ENCODE measurements around the gene RNU6-1. TPM values are rescaled to one million over a fixed set of nuclear protein-coding genes. Genes with fewer than 3 reads are reported as not detected.

The RNU6-1 gene
- polyA plus RNA-seq, 1 experiment, result not detected

- DNase-seq (ENCODE audit: low read depth, low spot score), result no peak
Measured at GRCh38 chr15:67833710-67834511, 5.9 kb downstream of the RNU6-1 start.

GRCh38 chr15:67832897-67833709, 6.7 kb downstream of the RNU6-1 start:
- Histone ChIP-seq H3K4me3 (ENCODE audit: low read depth, low read length) (peak overlapping the region; percentile 43), H3K27me3 (ENCODE audit: control insufficient read depth, insufficient read depth, low read length) (peaks cover 85% of the 10 kb centered on the region), H3K27ac (ENCODE audit: low read depth, low read length) (no peak overlapping the region), H3K9me3 (ENCODE audit: control insufficient read depth, insufficient read depth, low read length) (peaks cover 9% of the 10 kb centered on the region; the same call in 1 of the 2 replicates)
- no peak for TF ChIP-seq CTCF (IDR thresholded peaks at IDR 0.05; ENCODE audit: low read depth, low read length)
- CTCF ChIA-PET, result interaction anchor here (0.8 to 2.0 kb wide), 3 partner anchors 309 to 376 kb away, joined by 3 to 14 read pairs (median 6); no protein-coding TSS in a partner anchor
- DNase-seq (ENCODE audit: low read depth, low spot score), result no peak
- POLR2A ChIA-PET, result interaction anchor here (0.5 kb wide), 1 partner anchor 169 kb away, joined by 3 read pairs; no protein-coding TSS in a partner anchor

More at GRCh38 chr15:67833710-67834511, 5.9 kb downstream of the RNU6-1 start:
- peaks cover 78% of the 10 kb centered on the region for H3K27me3 ChIP-seq (ENCODE audit: control insufficient read depth, insufficient read depth, low read length)
- TF ChIP-seq CTCF (IDR thresholded peaks at IDR 0.05; ENCODE audit: low read depth, low read length), result peak; percentile 59
- H3K9me3 ChIP-seq (ENCODE audit: control insufficient read depth, insufficient read depth, low read length), result peaks cover 9% of the 10 kb centered on the region; the same call in 1 of the 2 replicates
- ChIA-PET POLR2A (no interaction called here), CTCF (interaction anchor here (1.6 to 5.3 kb wide), 3 partner anchors 333 to 377 kb away, joined by 6 to 52 read pairs (median 14); no protein-coding TSS in a partner anchor)
- peak overlapping the region; percentile 13; the same call in 1 of the 2 replicates for H3K4me3 ChIP-seq (ENCODE audit: low read depth, low read length)
- H3K27ac ChIP-seq (ENCODE audit: low read depth, low read length), result no peak overlapping the region

GRCh38 chr15:67832031-67832551, 7.8 kb downstream of the RNU6-1 start:
- no peak overlapping the region for H3K27ac ChIP-seq (ENCODE audit: low read depth, low read length)
- POLR2A ChIA-PET, result interaction anchor here (0.6 kb wide), 1 partner anchor 552 kb away, joined by 6 read pairs; no protein-coding TSS in a partner anchor
- DNase-seq (ENCODE audit: low read depth, low spot score), result no peak
- CTCF ChIA-PET, result interaction anchor here (0.6 to 2.2 kb wide), 8 partner anchors 308 to 375 kb away, joined by 3 to 14 read pairs (median 5); no protein-coding TSS in a partner anchor
- peaks cover 9% of the 10 kb centered on the region; the same call in 1 of the 2 replicates for H3K9me3 ChIP-seq (ENCODE audit: control insufficient read depth, insufficient read depth, low read length)
- peak; percentile 55 for TF ChIP-seq CTCF (IDR thresholded peaks at IDR 0.05; ENCODE audit: low read depth, low read length)
- no peak overlapping the region for H3K4me3 ChIP-seq (ENCODE audit: low read depth, low read length)
- peaks cover 86% of the 10 kb centered on the region for H3K27me3 ChIP-seq (ENCODE audit: control insufficient read depth, insufficient read depth, low read length)

GRCh38 chr15:67831363-67831762, 8.5 kb downstream of the RNU6-1 start:
- no peak overlapping the region for H3K4me3 ChIP-seq (ENCODE audit: low read depth, low read length)
- CTCF ChIA-PET, result interaction anchor here (1.2 to 2.2 kb wide), 3 partner anchors 309 to 374 kb away, joined by 4 to 7 read pairs (median 6); no protein-coding TSS in a partner anchor
- no peak overlapping the region for H3K27ac ChIP-seq (ENCODE audit: low read depth, low read length)
- POLR2A ChIA-PET, result interaction anchor here (0.6 kb wide), 1 partner anchor 552 kb away, joined by 6 read pairs; no protein-coding TSS in a partner anchor
- no peak for TF ChIP-seq CTCF (IDR thresholded peaks at IDR 0.05; ENCODE audit: low read depth, low read length)
- H3K27me3 ChIP-seq (ENCODE audit: control insufficient read depth, insufficient read depth, low read length), result peaks cover 91% of the 10 kb centered on the region
- no peak for DNase-seq (ENCODE audit: low read depth, low spot score)
- peaks cover 10% of the 10 kb centered on the region; the same call in 1 of the 2 replicates for H3K9me3 ChIP-seq (ENCODE audit: control insufficient read depth, insufficient read depth, low read length)

All from AG04450 (cell line).